Measurements from ENCODE around the gene AXDND1.
A peak's percentile ranks its signal among the peaks of the same experiment; 100 is the strongest.
"Not testable (repeated sequence)": the region's sequence is repeated elsewhere in the genome, so short reads cannot be mapped to it uniquely, and the experiment has no call there.

The AXDND1 gene

DNA sequence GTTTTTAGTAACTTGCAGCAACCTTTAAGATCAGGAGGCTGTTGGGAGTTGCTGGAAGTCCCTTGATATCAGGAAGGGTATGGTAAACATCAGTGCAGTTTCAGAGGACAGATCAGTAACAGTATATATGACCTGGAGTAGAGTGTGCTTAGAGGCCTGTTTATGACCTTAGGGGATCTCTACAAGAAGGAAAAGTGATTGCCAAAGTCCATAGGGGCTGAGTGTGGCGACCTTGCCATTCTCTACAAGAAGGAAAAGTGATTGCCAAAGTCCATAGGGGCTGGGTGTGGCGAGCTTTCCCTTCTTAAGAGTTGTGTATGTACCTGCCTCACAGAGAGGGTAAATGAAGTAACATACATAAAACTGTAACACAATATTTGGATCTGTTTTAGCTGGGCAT is 28.5 kb upstream of the AXDND1 start:
- no peak overlapping the region for H3K9ac ChIP-seq (ENCODE audit: low read depth, low read length)
- H3K4me1 ChIP-seq (ENCODE audit: control insufficient read depth, insufficient read depth, low read length), result no peaks in the 10 kb centered on the region
- no peak overlapping the region for H3K4me3 ChIP-seq (ENCODE audit: low read depth, low read length)
- H3K36me3 ChIP-seq (ENCODE audit: control insufficient read depth, insufficient read depth, low read length), result no peaks in the 10 kb centered on the region
- no peaks in the 10 kb centered on the region for H3K9me3 ChIP-seq (ENCODE audit: control insufficient read depth, insufficient read depth, low read length)
- no peaks in the 10 kb centered on the region for H3K27me3 ChIP-seq (ENCODE audit: control insufficient read depth, insufficient read depth, low read length)

DNA sequence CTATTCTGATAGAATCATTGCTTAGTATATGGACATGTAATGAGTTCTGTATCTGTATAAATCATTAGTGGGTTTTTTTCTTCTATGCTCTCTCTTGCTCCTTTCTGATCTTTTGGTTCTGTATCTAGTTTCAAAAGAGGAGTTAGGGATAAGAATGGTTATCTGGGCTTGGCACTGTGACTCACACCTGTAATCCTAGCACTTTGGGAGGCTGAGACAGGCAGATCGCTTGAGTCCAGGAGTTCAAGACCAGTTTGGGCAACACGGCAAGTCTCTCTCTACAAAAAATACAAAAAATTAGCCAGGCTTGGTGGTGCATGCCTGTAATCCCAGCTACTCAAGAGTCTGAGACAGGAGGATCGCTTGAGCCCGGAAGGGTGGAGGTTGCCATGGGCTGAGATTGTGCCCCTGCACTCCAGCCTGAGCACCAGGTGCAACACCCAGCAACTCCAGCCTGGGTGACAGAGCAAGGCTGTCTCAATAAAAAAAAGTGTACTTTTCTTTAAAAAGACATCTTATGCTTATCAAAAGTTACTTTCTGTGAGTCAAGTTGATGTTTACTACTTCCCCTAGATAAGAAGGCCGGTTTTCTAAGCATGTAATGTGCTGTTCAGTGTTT is 27.7 kb upstream of the AXDND1 start:
- H3K36me3 ChIP-seq (ENCODE audit: control insufficient read depth, insufficient read depth, low read length), result no peaks in the 10 kb centered on the region
- no peaks in the 10 kb centered on the region for H3K27me3 ChIP-seq (ENCODE audit: control insufficient read depth, insufficient read depth, low read length)
- H3K9ac ChIP-seq (ENCODE audit: low read depth, low read length), result no peak overlapping the region
- H3K4me1 ChIP-seq (ENCODE audit: control insufficient read depth, insufficient read depth, low read length), result no peaks in the 10 kb centered on the region
- H3K4me3 ChIP-seq (ENCODE audit: low read depth, low read length), result no peak overlapping the region
- no peaks in the 10 kb centered on the region for H3K9me3 ChIP-seq (ENCODE audit: control insufficient read depth, insufficient read depth, low read length)

DNA sequence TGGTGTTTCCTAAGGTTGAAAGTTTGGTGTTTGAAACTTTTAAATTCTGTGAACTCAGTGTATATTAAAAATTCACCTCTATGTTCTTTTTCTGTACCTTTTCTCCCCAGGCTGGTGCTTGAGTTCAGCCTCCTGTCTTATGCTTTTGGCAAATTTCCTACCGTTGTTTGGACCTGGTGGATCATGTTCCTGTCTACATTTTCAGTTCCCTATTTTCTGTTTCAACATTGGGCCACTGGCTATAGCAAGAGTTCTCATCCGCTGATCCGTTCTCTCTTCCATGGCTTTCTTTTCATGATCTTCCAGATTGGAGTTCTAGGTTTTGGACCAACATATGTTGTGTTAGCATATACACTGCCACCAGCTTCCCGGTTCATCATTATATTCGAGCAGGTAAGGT is 24.9 kb upstream of the AXDND1 start:
- no peak overlapping the region for H3K9ac ChIP-seq (ENCODE audit: low read depth, low read length)
- H3K36me3 ChIP-seq (ENCODE audit: control insufficient read depth, insufficient read depth, low read length), result no peaks in the 10 kb centered on the region

GRCh38 chr1:179341943-179342547 is 23.7 kb upstream of the AXDND1 start:
- Histone ChIP-seq H3K4me1 (ENCODE audit: control insufficient read depth, insufficient read depth, low read length) (no peaks in the 10 kb centered on the region), H3K27me3 (ENCODE audit: control insufficient read depth, insufficient read depth, low read length) (no peaks in the 10 kb centered on the region), H3K9me3 (ENCODE audit: control insufficient read depth, insufficient read depth, low read length) (no peaks in the 10 kb centered on the region), H3K4me3 (ENCODE audit: low read depth, low read length) (no peak overlapping the region), H3K36me3 (ENCODE audit: control insufficient read depth, insufficient read depth, low read length) (no peaks in the 10 kb centered on the region), H3K9ac (ENCODE audit: low read depth, low read length) (no peak overlapping the region)

More for the DNA sequence above, 24.9 kb upstream of the AXDND1 start:
- Histone ChIP-seq H3K27me3 (ENCODE audit: control insufficient read depth, insufficient read depth, low read length) (no peaks in the 10 kb centered on the region), H3K4me1 (ENCODE audit: control insufficient read depth, insufficient read depth, low read length) (no peaks in the 10 kb centered on the region), H3K9me3 (ENCODE audit: control insufficient read depth, insufficient read depth, low read length) (no peaks in the 10 kb centered on the region), H3K4me3 (ENCODE audit: low read depth, low read length) (no peak overlapping the region)

GRCh38 chr1:179342740-179343404 is 22.9 kb upstream of the AXDND1 start:
- Histone ChIP-seq H3K9ac (ENCODE audit: low read depth, low read length) (no peak overlapping the region), H3K27me3 (ENCODE audit: control insufficient read depth, insufficient read depth, low read length) (no peaks in the 10 kb centered on the region), H3K36me3 (ENCODE audit: control insufficient read depth, insufficient read depth, low read length) (no peaks in the 10 kb centered on the region)

DNA sequence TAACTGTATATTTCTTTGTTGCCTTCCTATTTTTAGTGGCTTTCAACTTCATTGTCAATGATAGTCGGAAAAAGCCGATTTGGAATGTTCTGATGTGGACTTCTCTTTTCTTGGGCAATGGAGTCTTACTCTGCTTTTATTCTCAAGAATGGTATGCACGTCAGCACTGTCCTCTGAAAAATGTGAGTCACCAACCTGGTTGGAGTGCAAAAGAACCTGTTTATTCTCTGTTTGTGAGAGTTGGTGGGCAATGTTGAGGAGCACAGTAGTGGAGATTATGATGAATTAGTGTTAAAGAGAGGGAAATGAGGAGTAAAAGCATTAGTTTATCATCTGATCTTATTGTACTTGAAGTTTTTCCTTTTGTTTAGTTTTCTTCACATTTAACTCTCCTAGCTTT is 14.5 kb upstream of the AXDND1 start:
- no peak overlapping the region for H3K9ac ChIP-seq (ENCODE audit: low read depth, low read length)
- H3K4me1 ChIP-seq (ENCODE audit: control insufficient read depth, insufficient read depth, low read length), result no peaks in the 10 kb centered on the region
- no peaks in the 10 kb centered on the region for H3K36me3 ChIP-seq (ENCODE audit: control insufficient read depth, insufficient read depth, low read length)
- H3K27me3 ChIP-seq (ENCODE audit: control insufficient read depth, insufficient read depth, low read length), result no peaks in the 10 kb centered on the region
- H3K9me3 ChIP-seq (ENCODE audit: control insufficient read depth, insufficient read depth, low read length), result no peaks in the 10 kb centered on the region
- H3K4me3 ChIP-seq (ENCODE audit: low read depth, low read length), result no peak overlapping the region

More at GRCh38 chr1:179342740-179343404, 22.9 kb upstream of the AXDND1 start:
- no peaks in the 10 kb centered on the region for H3K9me3 ChIP-seq (ENCODE audit: control insufficient read depth, insufficient read depth, low read length)
- H3K4me3 ChIP-seq (ENCODE audit: low read depth, low read length), result no peak overlapping the region
- H3K4me1 ChIP-seq (ENCODE audit: control insufficient read depth, insufficient read depth, low read length), result no peaks in the 10 kb centered on the region

DNA sequence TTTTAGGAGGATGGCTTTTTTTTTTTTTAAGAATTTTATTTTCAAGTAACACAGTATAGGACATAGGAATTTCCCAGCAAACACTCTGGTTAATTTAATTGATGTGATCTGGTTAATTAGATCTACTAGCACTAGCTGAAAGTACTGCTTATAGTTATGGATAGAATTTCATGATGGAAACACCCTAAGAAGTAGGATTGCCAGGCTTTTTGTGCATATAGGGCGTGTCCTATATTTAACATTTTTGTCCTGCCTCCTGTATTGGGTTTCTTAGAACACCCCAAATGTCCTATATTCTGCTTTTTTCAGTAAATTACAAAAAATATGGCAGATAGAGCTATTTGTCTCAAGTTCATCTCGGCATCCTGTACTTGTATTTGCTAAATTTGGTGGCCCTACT is 13.5 kb upstream of the AXDND1 start:
- Histone ChIP-seq H3K27me3 (ENCODE audit: control insufficient read depth, insufficient read depth, low read length) (no peaks in the 10 kb centered on the region), H3K9me3 (ENCODE audit: control insufficient read depth, insufficient read depth, low read length) (no peaks in the 10 kb centered on the region), H3K4me3 (ENCODE audit: low read depth, low read length) (no peak overlapping the region), H3K4me1 (ENCODE audit: control insufficient read depth, insufficient read depth, low read length) (no peaks in the 10 kb centered on the region), H3K36me3 (ENCODE audit: control insufficient read depth, insufficient read depth, low read length) (no peaks in the 10 kb centered on the region), H3K9ac (ENCODE audit: low read depth, low read length) (no peak overlapping the region)

GRCh38 chr1:179353546-179353945 is 12.2 kb upstream of the AXDND1 start:
- Histone ChIP-seq H3K4me3 (ENCODE audit: low read depth, low read length) (no peak overlapping the region), H3K9me3 (ENCODE audit: control insufficient read depth, insufficient read depth, low read length) (no peaks in the 10 kb centered on the region), H3K4me1 (ENCODE audit: control insufficient read depth, insufficient read depth, low read length) (no peaks in the 10 kb centered on the region), H3K27me3 (ENCODE audit: control insufficient read depth, insufficient read depth, low read length) (no peaks in the 10 kb centered on the region), H3K9ac (ENCODE audit: low read depth, low read length) (no peak overlapping the region), H3K36me3 (ENCODE audit: control insufficient read depth, insufficient read depth, low read length) (no peaks in the 10 kb centered on the region)

GRCh38 chr1:179361631-179362030 is 4.1 kb upstream of the AXDND1 start:
- not testable (repeated sequence) for H3K36me3 ChIP-seq (ENCODE audit: control insufficient read depth, insufficient read depth, low read length); H3K27me3 ChIP-seq (ENCODE audit: control insufficient read depth, insufficient read depth, low read length); H3K4me1 ChIP-seq (ENCODE audit: control insufficient read depth, insufficient read depth, low read length); H3K9ac ChIP-seq (ENCODE audit: low read depth, low read length); H3K4me3 ChIP-seq (ENCODE audit: low read depth, low read length); H3K9me3 ChIP-seq (ENCODE audit: control insufficient read depth, insufficient read depth, low read length)

DNA sequence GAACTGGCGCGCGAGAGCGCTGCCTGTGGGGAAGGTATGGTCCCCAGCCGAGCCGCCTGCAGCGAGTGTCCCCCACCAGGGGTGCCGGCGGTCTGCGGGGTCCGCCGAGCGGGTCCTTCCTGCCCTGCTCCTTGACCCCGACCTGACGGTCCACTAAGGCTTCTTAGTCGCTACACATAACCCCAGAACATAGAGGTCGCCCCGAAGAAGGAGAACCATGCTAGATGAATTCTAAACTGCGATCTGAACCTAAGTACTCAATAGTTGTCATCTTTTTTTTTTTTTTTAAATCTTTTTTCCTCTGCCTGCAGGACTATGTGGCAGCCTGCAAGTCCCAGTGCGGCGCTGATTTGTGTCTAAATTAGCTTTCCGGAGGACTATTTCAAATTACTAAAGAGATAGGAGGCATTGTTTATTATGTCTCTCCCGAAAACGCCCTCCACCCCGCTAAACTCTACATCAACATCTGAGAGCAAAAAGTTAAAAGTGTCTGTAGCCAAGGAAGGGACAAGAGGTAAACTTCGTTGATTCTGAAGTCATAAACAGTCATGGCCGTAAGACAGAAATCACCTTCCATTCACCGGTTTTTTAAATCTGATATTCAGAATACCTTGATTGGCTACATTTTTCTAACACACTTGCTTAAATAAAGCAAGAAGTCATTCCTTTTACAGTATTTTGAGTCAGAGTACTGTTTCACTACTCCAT is 476 bp downstream of the AXDND1 start:
- Histone ChIP-seq H3K36me3 (ENCODE audit: control insufficient read depth, insufficient read depth, low read length) (no peaks in the 10 kb centered on the region), H3K27me3 (ENCODE audit: control insufficient read depth, insufficient read depth, low read length) (no peaks in the 10 kb centered on the region), H3K9me3 (ENCODE audit: control insufficient read depth, insufficient read depth, low read length) (no peaks in the 10 kb centered on the region)

DNA sequence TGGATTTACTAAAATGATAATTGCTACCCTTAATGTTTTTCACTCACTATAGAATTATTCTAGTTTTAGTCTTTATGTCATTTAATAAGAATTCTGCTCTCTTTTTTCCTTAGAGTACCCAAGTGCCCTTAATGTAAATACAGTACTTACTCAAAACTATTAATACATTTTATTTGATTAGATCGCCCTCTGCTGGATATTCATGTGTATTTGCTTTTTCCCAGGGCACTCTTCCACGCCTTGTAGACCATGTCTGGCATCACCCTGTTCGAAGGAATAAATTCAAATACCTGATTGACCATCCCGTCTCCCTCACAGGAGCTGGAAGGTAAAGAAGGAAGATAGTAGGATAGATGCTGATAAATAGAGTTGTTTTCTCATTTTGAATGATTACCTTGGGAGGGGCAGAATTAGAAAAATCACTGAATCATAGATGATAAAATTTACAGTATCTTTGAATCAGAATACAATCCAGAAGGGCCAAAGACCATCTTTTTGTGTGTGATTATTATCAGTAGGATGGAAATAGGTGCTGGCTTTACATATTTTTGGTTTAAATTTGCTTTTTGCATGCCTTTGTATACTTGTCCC is 4.1 kb downstream of the AXDND1 start:
- Histone ChIP-seq H3K27me3 (ENCODE audit: control insufficient read depth, insufficient read depth, low read length) (no peaks in the 10 kb centered on the region), H3K36me3 (ENCODE audit: control insufficient read depth, insufficient read depth, low read length) (no peaks in the 10 kb centered on the region), H3K4me1 (ENCODE audit: control insufficient read depth, insufficient read depth, low read length) (no peaks in the 10 kb centered on the region)

More for the DNA sequence above, 476 bp downstream of the AXDND1 start:
- Histone ChIP-seq H3K4me3 (ENCODE audit: low read depth, low read length) (peak overlapping the region; percentile 90), H3K9ac (ENCODE audit: low read depth, low read length) (peak overlapping the region; percentile 79), H3K4me1 (ENCODE audit: control insufficient read depth, insufficient read depth, low read length) (no peaks in the 10 kb centered on the region)

More for the DNA sequence above, 4.1 kb downstream of the AXDND1 start:
- H3K9me3 ChIP-seq (ENCODE audit: control insufficient read depth, insufficient read depth, low read length), result no peaks in the 10 kb centered on the region
- no peak overlapping the region for H3K4me3 ChIP-seq (ENCODE audit: low read depth, low read length)
- no peak overlapping the region for H3K9ac ChIP-seq (ENCODE audit: low read depth, low read length)

All from iPS-15b (cell line).